Neural cell (in vitro differentiated cells): ENCODE data around the gene UROC1. TPM values are rescaled to one million over a fixed set of nuclear protein-coding genes. Genes with fewer than 3 reads are reported as not detected.

Source experiments
- H2AFZ ChIP-seq: fragments of 200-600, 300-800 bp; sonication (generic), shearing (Covaris generic); 2 replicates; pipeline ENCODE4 v1.6.0; 2014; ENCODE audit warnings: low read depth, mild to moderate bottlenecking, antibody characterized with exemption, low read length, moderate library complexity
- H3F3A ChIP-seq: fragments of 200-600 bp; shearing (Covaris generic); 2 replicates; pipeline ENCODE4 v1.6.1; 2016; ENCODE audit warnings: mild to moderate bottlenecking, moderate library complexity, mixed read lengths, antibody characterized with exemption, low read length; ENCODE audit not compliant: insufficient read depth, poor library complexity, severe bottlenecking
- H3K27ac ChIP-seq: fragments of 200-600, 300-800 bp; sonication (generic), shearing (Covaris generic); 2 replicates; pipeline ENCODE4 v1.5.1; 2014; ENCODE audit warnings: mild to moderate bottlenecking, low read length, moderate library complexity
- H3K27me3 ChIP-seq: fragments of 300-800, 200-600 bp; sonication (generic), shearing (Covaris generic); 2 replicates; pipeline ENCODE4 v1.6.0; 2014; ENCODE audit warnings: mild to moderate bottlenecking, low read depth, low read length, moderate library complexity; ENCODE audit not compliant: insufficient read depth
- H3K36me3 ChIP-seq: fragments of 300-800, 200-600 bp; sonication (generic), shearing (Covaris generic); 2 replicates; pipeline ENCODE4 v1.5.1; 2014; ENCODE audit warnings: mild to moderate bottlenecking, antibody characterized with exemption, low read length, moderate library complexity; ENCODE audit not compliant: insufficient read depth
- H3K4me2 ChIP-seq: fragments of 300-800, 200-600 bp; sonication (generic), shearing (Covaris generic); 2 replicates; pipeline ENCODE4 v1.6.0; 2014; ENCODE audit warnings: mild to moderate bottlenecking, low read length
- H3K4me3 ChIP-seq: fragments of 300-800, 200-600 bp; sonication (generic), shearing (Covaris generic); 2 replicates; pipeline ENCODE4 v1.5.1; 2014; ENCODE audit warnings: mild to moderate bottlenecking, low read length, moderate library complexity
- H3K79me2 ChIP-seq: fragments of 200-600 bp; shearing (Covaris generic); replicated peaks from 2 replicates; pipeline ENCODE4 v1.6.0; 2014; ENCODE audit warnings: mild to moderate bottlenecking, low read length, moderate library complexity; ENCODE audit not compliant: insufficient read depth
- H3K9ac ChIP-seq: fragments of 300-800, 200-600 bp; sonication (generic), shearing (Covaris generic); 2 replicates; pipeline ENCODE4 v1.6.1; 2016; ENCODE audit warnings: mild to moderate bottlenecking, low read length, mixed read lengths
- H3K9me2 ChIP-seq: fragments of 200-600 bp; shearing (Covaris generic); 2 replicates; pipeline ENCODE4 v1.6.1; 2016; ENCODE audit warnings: mild to moderate bottlenecking, low read length, mixed read lengths; ENCODE audit not compliant: insufficient read depth
- H3K9me3 ChIP-seq: fragments of 200-600, 300-800 bp; sonication (generic), shearing (Covaris generic); 2 replicates; pipeline ENCODE4 v1.6.1; 2016; ENCODE audit warnings: mild to moderate bottlenecking, mixed run types, low read length, moderate library complexity, mixed read lengths
- H4K20me1 ChIP-seq: fragments of 200-600 bp; shearing (Covaris generic); 2 replicates; pipeline ENCODE4 v1.6.1; 2016; ENCODE audit warnings: mild to moderate bottlenecking, mixed run types; ENCODE audit not compliant: insufficient read depth
- EP300 ChIP-seq: fragments of 450-650 bp; conservative IDR thresholded peaks from 2 replicates; pipeline ENCODE4 v1.6.1; 2014; ENCODE audit warnings: antibody characterized with exemption, mild to moderate bottlenecking, moderate library complexity; ENCODE audit not compliant: poor library complexity, severe bottlenecking
- EZH2 ChIP-seq: fragments of 200-600, 300-800 bp; shearing (Covaris generic), sonication (generic); IDR thresholded peaks from 2 replicates; pipeline ENCODE4 v1.6.1; 2014; ENCODE audit warnings: antibody characterized with exemption, low read length, borderline replicate concordance, mild to moderate bottlenecking; ENCODE audit not compliant: insufficient read depth, poor library complexity, severe bottlenecking
- MXI1 ChIP-seq: fragments of 450-650 bp; conservative IDR thresholded peaks from 2 replicates; pipeline ENCODE4 v1.6.1; 2014; ENCODE audit warnings: antibody characterized with exemption, mild to moderate bottlenecking; ENCODE audit not compliant: poor library complexity, severe bottlenecking
- POLR2AphosphoS5 ChIP-seq: IDR thresholded peaks from 2 replicates; pipeline ENCODE4 v1.6.1; 2012
- RAD21 ChIP-seq: fragments of 450-650 bp; conservative IDR thresholded peaks from 2 replicates; pipeline ENCODE4 v1.6.1; 2014; ENCODE audit warnings: antibody characterized with exemption, mild to moderate bottlenecking, moderate library complexity
- SMC3 ChIP-seq: fragments of 450-650 bp; conservative IDR thresholded peaks from 2 replicates; pipeline ENCODE4 v1.6.1; 2014; ENCODE audit warnings: antibody characterized with exemption, mild to moderate bottlenecking, moderate library complexity; ENCODE audit not compliant: poor library complexity
- TAF1 ChIP-seq: IDR thresholded peaks from 2 replicates; pipeline ENCODE4 v1.6.1; 2012; ENCODE audit warnings: low read depth
- polyA plus RNA-seq: library from polyadenylated mRNA; depleted of rRNA; stranded (reverse); fragments of >200 nt; gene quantifications from 2 replicates; pipeline ENCODE4 v1.2.3, GENCODE V29; 2014
- TF ChIP-seq, protein P1 (sequence below): IDR thresholded peaks from 2 replicates; pipeline ENCODE4 v1.6.1; 2012; ENCODE audit warnings: borderline replicate concordance
- TF ChIP-seq, protein P2 (sequence below): fragments of 450-650 bp; IDR thresholded peaks from 2 replicates; pipeline ENCODE4 v1.5.1; 2014; ENCODE audit warnings: antibody characterized with exemption, mild to moderate bottlenecking, moderate library complexity; ENCODE audit not compliant: poor library complexity, severe bottlenecking

The UROC1 gene
- polyA plus RNA-seq, 1 donor from 2014 or later = not detected

DNA sequence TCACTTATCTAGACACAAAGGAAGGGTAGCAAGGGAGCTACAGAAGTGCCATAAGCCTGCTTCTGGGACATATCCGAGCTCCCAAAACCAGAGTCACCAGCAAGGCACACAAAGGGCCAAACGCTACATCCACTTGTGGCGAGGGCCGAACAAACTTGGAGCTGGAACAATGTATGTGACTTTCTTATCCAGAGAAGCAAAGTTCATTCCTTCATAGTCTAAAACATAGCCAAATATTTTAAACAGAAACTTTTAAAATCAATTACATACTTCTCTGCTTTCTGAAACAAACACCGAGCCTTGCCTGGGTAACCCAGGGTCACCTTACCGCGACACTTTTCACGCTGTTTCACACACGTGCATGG lies 57.8 kb downstream of the UROC1 start:
- TF ChIP-seq POLR2AphosphoS5 (no peak), TAF1 (no peak), SMC3 (no peak), EP300 (no peak), MXI1 (no peak)
- TF ChIP-seq, protein P1, sequence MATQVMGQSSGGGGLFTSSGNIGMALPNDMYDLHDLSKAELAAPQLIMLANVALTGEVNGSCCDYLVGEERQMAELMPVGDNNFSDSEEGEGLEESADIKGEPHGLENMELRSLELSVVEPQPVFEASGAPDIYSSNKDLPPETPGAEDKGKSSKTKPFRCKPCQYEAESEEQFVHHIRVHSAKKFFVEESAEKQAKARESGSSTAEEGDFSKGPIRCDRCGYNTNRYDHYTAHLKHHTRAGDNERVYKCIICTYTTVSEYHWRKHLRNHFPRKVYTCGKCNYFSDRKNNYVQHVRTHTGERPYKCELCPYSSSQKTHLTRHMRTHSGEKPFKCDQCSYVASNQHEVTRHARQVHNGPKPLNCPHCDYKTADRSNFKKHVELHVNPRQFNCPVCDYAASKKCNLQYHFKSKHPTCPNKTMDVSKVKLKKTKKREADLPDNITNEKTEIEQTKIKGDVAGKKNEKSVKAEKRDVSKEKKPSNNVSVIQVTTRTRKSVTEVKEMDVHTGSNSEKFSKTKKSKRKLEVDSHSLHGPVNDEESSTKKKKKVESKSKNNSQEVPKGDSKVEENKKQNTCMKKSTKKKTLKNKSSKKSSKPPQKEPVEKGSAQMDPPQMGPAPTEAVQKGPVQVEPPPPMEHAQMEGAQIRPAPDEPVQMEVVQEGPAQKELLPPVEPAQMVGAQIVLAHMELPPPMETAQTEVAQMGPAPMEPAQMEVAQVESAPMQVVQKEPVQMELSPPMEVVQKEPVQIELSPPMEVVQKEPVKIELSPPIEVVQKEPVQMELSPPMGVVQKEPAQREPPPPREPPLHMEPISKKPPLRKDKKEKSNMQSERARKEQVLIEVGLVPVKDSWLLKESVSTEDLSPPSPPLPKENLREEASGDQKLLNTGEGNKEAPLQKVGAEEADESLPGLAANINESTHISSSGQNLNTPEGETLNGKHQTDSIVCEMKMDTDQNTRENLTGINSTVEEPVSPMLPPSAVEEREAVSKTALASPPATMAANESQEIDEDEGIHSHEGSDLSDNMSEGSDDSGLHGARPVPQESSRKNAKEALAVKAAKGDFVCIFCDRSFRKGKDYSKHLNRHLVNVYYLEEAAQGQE = no peak
- no peak overlapping the region for H3K4me3 ChIP-seq
- peaks cover 16% of the 10 kb centered on the region for H3K79me2 ChIP-seq
- H3K9me2 ChIP-seq = no peaks in the 10 kb centered on the region
- H3K27ac ChIP-seq = no peak overlapping the region
- no peaks in the 10 kb centered on the region for H3K27me3 ChIP-seq
- H3K9ac ChIP-seq = no peak overlapping the region
- H2AFZ ChIP-seq = no peak overlapping the region
- H3K4me2 ChIP-seq = no peak overlapping the region
- peaks cover 13% of the 10 kb centered on the region for H3K36me3 ChIP-seq
- no peaks in the 10 kb centered on the region for H3K9me3 ChIP-seq
- no peaks in the 10 kb centered on the region for H3F3A ChIP-seq
- peaks cover 9% of the 10 kb centered on the region for H4K20me1 ChIP-seq

DNA sequence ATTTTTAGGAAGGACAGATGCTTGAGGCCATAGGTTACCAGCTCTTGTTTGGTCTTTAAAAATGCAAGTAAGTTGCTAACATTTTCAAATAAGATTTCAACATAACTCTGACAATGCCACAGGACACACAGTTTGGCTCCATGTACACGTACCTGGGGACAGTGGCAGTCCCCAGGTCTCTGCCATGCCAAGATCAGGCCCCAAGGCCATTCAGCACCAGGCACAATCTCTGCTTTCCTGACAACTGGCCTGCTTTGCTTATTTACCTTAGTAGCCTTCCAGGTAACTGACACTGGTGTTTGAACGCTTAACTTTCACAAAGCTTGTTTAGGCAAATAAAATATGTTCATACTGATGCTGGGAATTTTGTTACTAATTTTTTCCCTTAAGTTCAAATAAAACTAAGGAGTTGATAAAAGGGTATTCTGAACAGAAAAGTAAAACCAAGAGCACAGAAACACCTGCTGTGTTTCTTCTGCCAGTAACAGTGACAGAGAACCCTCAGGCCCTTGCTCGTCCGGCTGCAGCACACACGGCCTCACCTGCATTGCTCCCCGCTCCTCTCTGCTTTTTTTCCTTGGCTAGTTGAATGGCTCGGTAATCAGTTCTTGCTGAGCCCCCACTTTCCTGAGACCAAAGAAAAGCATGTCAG lies 58.3 kb downstream of the UROC1 start:
- H3K4me3 ChIP-seq = no peak overlapping the region
- TF ChIP-seq, protein P2, sequence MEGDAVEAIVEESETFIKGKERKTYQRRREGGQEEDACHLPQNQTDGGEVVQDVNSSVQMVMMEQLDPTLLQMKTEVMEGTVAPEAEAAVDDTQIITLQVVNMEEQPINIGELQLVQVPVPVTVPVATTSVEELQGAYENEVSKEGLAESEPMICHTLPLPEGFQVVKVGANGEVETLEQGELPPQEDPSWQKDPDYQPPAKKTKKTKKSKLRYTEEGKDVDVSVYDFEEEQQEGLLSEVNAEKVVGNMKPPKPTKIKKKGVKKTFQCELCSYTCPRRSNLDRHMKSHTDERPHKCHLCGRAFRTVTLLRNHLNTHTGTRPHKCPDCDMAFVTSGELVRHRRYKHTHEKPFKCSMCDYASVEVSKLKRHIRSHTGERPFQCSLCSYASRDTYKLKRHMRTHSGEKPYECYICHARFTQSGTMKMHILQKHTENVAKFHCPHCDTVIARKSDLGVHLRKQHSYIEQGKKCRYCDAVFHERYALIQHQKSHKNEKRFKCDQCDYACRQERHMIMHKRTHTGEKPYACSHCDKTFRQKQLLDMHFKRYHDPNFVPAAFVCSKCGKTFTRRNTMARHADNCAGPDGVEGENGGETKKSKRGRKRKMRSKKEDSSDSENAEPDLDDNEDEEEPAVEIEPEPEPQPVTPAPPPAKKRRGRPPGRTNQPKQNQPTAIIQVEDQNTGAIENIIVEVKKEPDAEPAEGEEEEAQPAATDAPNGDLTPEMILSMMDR = no peak
- TF ChIP-seq RAD21 = no peak
- TF ChIP-seq, protein P1 = no peak
- TF ChIP-seq EZH2 = no peak
- TF ChIP-seq EP300 = no peak
- no peak for TF ChIP-seq TAF1
- no peak for TF ChIP-seq SMC3
- TF ChIP-seq MXI1 = no peak
- no peak for TF ChIP-seq POLR2AphosphoS5
- H3K4me2 ChIP-seq = no peak overlapping the region
- peaks cover 7% of the 10 kb centered on the region for H4K20me1 ChIP-seq
- no peaks in the 10 kb centered on the region for H3K9me2 ChIP-seq
- H3K9me3 ChIP-seq = no peaks in the 10 kb centered on the region
- no peak overlapping the region for H2AFZ ChIP-seq
- H3K79me2 ChIP-seq = peaks cover 16% of the 10 kb centered on the region
- H3F3A ChIP-seq = no peaks in the 10 kb centered on the region
- peaks cover 13% of the 10 kb centered on the region for H3K36me3 ChIP-seq
- H3K9ac ChIP-seq = no peak overlapping the region
- no peak overlapping the region for H3K27ac ChIP-seq
- H3K27me3 ChIP-seq = no peaks in the 10 kb centered on the region
